ENCODE measurements around the gene PDE6A. TPM values are rescaled to one million over a fixed set of nuclear protein-coding genes. Genes with fewer than 3 reads are reported as not detected.

PDE6A gene
- total and polyA plus RNA-seq, 2 experiments from 2014 or later: not detected

GRCh38 chr5:149982505-149982904, 37.9 kb upstream of the PDE6A start:
- in situ Hi-C loops (cut with MboI): no loop called here

GRCh38 chr5:149981206-149981605, 36.6 kb upstream of the PDE6A start:
- Histone ChIP-seq H3K27me3 (replicated peaks; ENCODE audit: insufficient read depth) (no peaks in the 10 kb centered on the region), H3K9me3 (ENCODE audit: low read depth) (no peaks in the 10 kb centered on the region), H3K4me2 (ENCODE audit: unreplicated experiment) (no peak overlapping the region), H3K36me3 (ENCODE audit: low read depth) (no peaks in the 10 kb centered on the region; the same call in 1 of the 2 replicates), H3K9ac (no peak overlapping the region), H3K79me2 (ENCODE audit: insufficient read depth) (no peaks in the 10 kb centered on the region), H3K27ac (no peak overlapping the region), H3K4me1 (ENCODE audit: insufficient read depth) (no peaks in the 10 kb centered on the region; the same call in 1 of the 2 replicates), H3K4me3 (no peak overlapping the region), H2AFZ (no peak overlapping the region), H3F3A (ENCODE audit: insufficient read depth) (no peaks in the 10 kb centered on the region), H4K20me1 (ENCODE audit: insufficient read depth) (no peaks in the 10 kb centered on the region), H3K9me2 (ENCODE audit: insufficient read depth) (no peaks in the 10 kb centered on the region)
- WGBS, 2 experiments (ENCODE audit: low coverage in 1 of 2, low lambda C conversion rate in 2 of 2, missing lambda C conversion rate in 2 of 2): 93 to 95% methylated on average over 3 of the region's 3 CpGs
- DNase-seq: no peak
- in situ Hi-C loops (cut with MboI): no loop called here
- TF ChIP-seq EZH2 (IDR thresholded peaks at IDR 0.05; ENCODE audit: insufficient read depth, poor library complexity, severe bottlenecking) (no peak), EZH2phosphoT487 (IDR thresholded peaks at IDR 0.05; ENCODE audit: insufficient read depth, low read depth) (no peak)

More at GRCh38 chr5:149982505-149982904, 37.9 kb upstream of the PDE6A start:
- H3K9me3 ChIP-seq (ENCODE audit: low read depth): no peaks in the 10 kb centered on the region
- no peak overlapping the region for H3K4me2 ChIP-seq (ENCODE audit: unreplicated experiment)
- no peaks in the 10 kb centered on the region for H3K79me2 ChIP-seq (ENCODE audit: insufficient read depth)
- H3K9ac ChIP-seq: no peak overlapping the region
- no peak for DNase-seq
- no peaks in the 10 kb centered on the region for H3K27me3 ChIP-seq (replicated peaks; ENCODE audit: insufficient read depth)
- H3K4me1 ChIP-seq (ENCODE audit: insufficient read depth): no peaks in the 10 kb centered on the region
- H2AFZ ChIP-seq: no peak overlapping the region
- H3K4me3 ChIP-seq: no peak overlapping the region
- H3F3A ChIP-seq (ENCODE audit: insufficient read depth): no peaks in the 10 kb centered on the region
- TF ChIP-seq EZH2 (IDR thresholded peaks at IDR 0.05; ENCODE audit: insufficient read depth, poor library complexity, severe bottlenecking): no peak
- no peak for TF ChIP-seq EZH2phosphoT487 (IDR thresholded peaks at IDR 0.05; ENCODE audit: insufficient read depth, low read depth)
- H3K27ac ChIP-seq: no peak overlapping the region
- H4K20me1 ChIP-seq (ENCODE audit: insufficient read depth): no peaks in the 10 kb centered on the region
- H3K36me3 ChIP-seq (ENCODE audit: low read depth): no peaks in the 10 kb centered on the region; the same call in 1 of the 2 replicates
- H3K9me2 ChIP-seq (ENCODE audit: insufficient read depth): no peaks in the 10 kb centered on the region

- H4K20me1 ChIP-seq (ENCODE audit: insufficient read depth): no peaks in the 10 kb centered on the region
- DNase-seq: no peak
- no peak overlapping the region for H2AFZ ChIP-seq
- TF ChIP-seq EZH2phosphoT487 (IDR thresholded peaks at IDR 0.05; ENCODE audit: insufficient read depth, low read depth): no peak
- TF ChIP-seq EZH2 (IDR thresholded peaks at IDR 0.05; ENCODE audit: insufficient read depth, poor library complexity, severe bottlenecking): no peak
- H3K27ac ChIP-seq: no peak overlapping the region
- no peaks in the 10 kb centered on the region for H3K9me3 ChIP-seq (ENCODE audit: low read depth)
- no peak overlapping the region for H3K4me3 ChIP-seq
- no peaks in the 10 kb centered on the region for H3K79me2 ChIP-seq (ENCODE audit: insufficient read depth)
- H3K36me3 ChIP-seq (ENCODE audit: low read depth): 0 out of 2 replicates have a peak, but pooled peaks cover 1% of the 10 kb centered on the region
- H3K4me1 ChIP-seq (ENCODE audit: insufficient read depth): no peaks in the 10 kb centered on the region; the same call in 1 of the 2 replicates
- no peak overlapping the region for H3K4me2 ChIP-seq (ENCODE audit: unreplicated experiment)
- in situ Hi-C loops (cut with MboI): no loop called here
- no peaks in the 10 kb centered on the region for H3K27me3 ChIP-seq (replicated peaks; ENCODE audit: insufficient read depth)
- H3K9me2 ChIP-seq (ENCODE audit: insufficient read depth): no peaks in the 10 kb centered on the region
- peaks cover 6% of the 10 kb centered on the region; the same call in 1 of the 2 replicates for H3F3A ChIP-seq (ENCODE audit: insufficient read depth)
- 84 to 88% methylated on average over 1 of the region's 1 CpG for WGBS, 2 experiments (ENCODE audit: low coverage in 1 of 2, low lambda C conversion rate in 2 of 2, missing lambda C conversion rate in 2 of 2)
- no peak overlapping the region for H3K9ac ChIP-seq
Observed at GRCh38 chr5:149979896-149980295, 35.3 kb upstream of the PDE6A start.

- H2AFZ ChIP-seq: no peak overlapping the region
- in situ Hi-C loops (cut with MboI): no loop called here
- no peaks in the 10 kb centered on the region for H3K79me2 ChIP-seq (ENCODE audit: insufficient read depth)
Observed at GRCh38 chr5:149975409-149975808, 30.8 kb upstream of the PDE6A start.

More at GRCh38 chr5:149975409-149975808, 30.8 kb upstream of the PDE6A start:
- Histone ChIP-seq H4K20me1 (ENCODE audit: insufficient read depth) (no peaks in the 10 kb centered on the region), H3K27ac (no peak overlapping the region), H3K4me2 (ENCODE audit: unreplicated experiment) (no peak overlapping the region), H3K4me3 (no peak overlapping the region), H3K9me2 (ENCODE audit: insufficient read depth) (no peaks in the 10 kb centered on the region), H3K9ac (no peak overlapping the region), H3K27me3 (replicated peaks; ENCODE audit: insufficient read depth) (no peaks in the 10 kb centered on the region), H3K9me3 (ENCODE audit: low read depth) (no peaks in the 10 kb centered on the region), H3K4me1 (ENCODE audit: insufficient read depth) (no peaks in the 10 kb centered on the region; the same call in 1 of the 2 replicates), H3F3A (ENCODE audit: insufficient read depth) (peaks cover 6% of the 10 kb centered on the region; the same call in 1 of the 2 replicates), H3K36me3 (ENCODE audit: low read depth) (0 out of 2 replicates have a peak, but pooled peaks cover 2% of the 10 kb centered on the region)
- TF ChIP-seq EZH2 (IDR thresholded peaks at IDR 0.05; ENCODE audit: insufficient read depth, poor library complexity, severe bottlenecking): no peak
- TF ChIP-seq EZH2phosphoT487 (IDR thresholded peaks at IDR 0.05; ENCODE audit: insufficient read depth, low read depth): no peak
- DNase-seq: no peak
- WGBS, 2 experiments (ENCODE audit: low coverage in 1 of 2, low lambda C conversion rate in 2 of 2, missing lambda C conversion rate in 2 of 2): 72 to 73% methylated on average over 2 of the region's 2 CpGs
